CD4-positive, alpha-beta T cell (primary cell): ENCODE measurements around the gene HMGCS2. TPM values are rescaled to one million over a fixed set of nuclear protein-coding genes. Genes with fewer than 3 reads are reported as not detected.

ENCODE experiments used
- ATAC-seq: fragments of 200-7000 bp; cut with Tn5 transposase; one replicate; pipeline ENCODE4 v1.10.0; 2022; ENCODE audit warnings: mild to moderate bottlenecking; ENCODE audit not compliant: poor library complexity
- CTCF ChIA-PET: fragments of 350-600 bp; sonication (Branson Sonifier 250); formaldehyde crosslinking; loops from one replicate; lab custom pipeline; 2021; ENCODE audit warnings: antibody characterized with exemption, inconsistent platforms; lab: Charles Lee
- POLR2A ChIA-PET: fragments of 350-600 bp; sonication (Branson Sonifier 250); formaldehyde crosslinking; loops from one replicate; lab custom pipeline; 2021; ENCODE audit warnings: antibody characterized with exemption, inconsistent platforms; lab: Charles Lee
- DNase-seq, 14 experiments: peaks; one replicate each; pipeline ENCODE4 v3.0.0-alpha.2; 2013 to 2020; ENCODE audit warnings: mixed read lengths in 2 of 14
- H3K27ac ChIP-seq, 2 donors: one replicate each; pipeline versions ENCODE4 v1.5.1 to v1.7.0; 2013; ENCODE audit warnings: low read length in 2 of 2, low read depth in 1 of 2, mild to moderate bottlenecking in 1 of 2
- H3K27me3 ChIP-seq, 2 experiments: 1 replicate in 1 of 2; 2 replicates in 1 of 2; pipeline versions ENCODE4 v1.6.1 to v1.7.0; 2013; ENCODE audit warnings: low read length in 2 of 2, control low read depth in 1 of 2, mild to moderate bottlenecking in 1 of 2, moderate library complexity in 1 of 2; ENCODE audit not compliant: insufficient read depth in 2 of 2, control insufficient read depth in 1 of 2
- H3K36me3 ChIP-seq: one replicate; pipeline ENCODE4 v1.6.1; 2013; ENCODE audit warnings: low read length, control low read depth; ENCODE audit not compliant: insufficient read depth
- H3K4me1 ChIP-seq: one replicate; pipeline ENCODE4 v1.6.1; 2013; ENCODE audit warnings: low read length, control low read depth; ENCODE audit not compliant: insufficient read depth
- H3K4me3 ChIP-seq: one replicate; pipeline ENCODE4 v1.5.1; 2013; ENCODE audit warnings: mild to moderate bottlenecking, low read length, moderate library complexity
- H3K9me3 ChIP-seq, 2 experiments: 1 replicate in 1 of 2; 2 replicates in 1 of 2; pipeline versions ENCODE4 v1.6.1 to v1.7.0; 2013; ENCODE audit warnings: low read length in 2 of 2, mild to moderate bottlenecking in 2 of 2, control low read depth in 1 of 2, moderate library complexity in 1 of 2; ENCODE audit not compliant: control insufficient read depth in 1 of 2, insufficient read depth in 1 of 2
- H3K27ac Mint-ChIP-seq: one replicate; pipeline ENCODE4 v1.8.0; 2020; ENCODE audit warnings: mixed read lengths
- H3K27me3 Mint-ChIP-seq: one replicate; pipeline ENCODE4 v1.8.0; 2021; ENCODE audit warnings: mixed read lengths
- H3K36me3 Mint-ChIP-seq: one replicate; pipeline ENCODE4 v1.8.0; 2021; ENCODE audit warnings: low read depth, mixed read lengths
- H3K4me1 Mint-ChIP-seq: one replicate; pipeline ENCODE4 v1.8.0; 2021; ENCODE audit warnings: low read depth, mixed read lengths
- H3K4me3 Mint-ChIP-seq: one replicate; pipeline ENCODE4 v1.8.0; 2020; ENCODE audit warnings: mild to moderate bottlenecking, mixed read lengths
- H3K9me3 Mint-ChIP-seq: one replicate; pipeline ENCODE4 v1.8.0; 2020; ENCODE audit warnings: mixed read lengths
- CTCF ChIP-seq: fragments of 200-600 bp; IDR thresholded peaks from one replicate; pipeline ENCODE4 v1.8.0; 2022; ENCODE audit warnings: antibody characterized with exemption, mild to moderate bottlenecking
- intact Hi-C, 2 experiments: fragments of 100-400 bp; cut with DNase I in 1 of 2; cut with micrococcal nuclease in 1 of 2; formaldehyde crosslinking; loops; one replicate each; pipeline versions ENCODE4 v1.15.1 to v1.9.0; 2023 to 2025; cut with DNase I, micrococcal nuclease
- total RNA-seq, 174 experiments: library from RNA in 2 of 174; stranded (reverse) in 2 of 174; gene quantifications; one replicate each; pipeline ENCODE4 v1.2.3 and lab custom pipeline; 2021 to 2026

Gene HMGCS2
- total RNA-seq, 2 experiments from 2014 or later: not detected

GRCh38 chr1:119762953-119763352 is 5.8 kb downstream of the HMGCS2 start:
- DNase-seq: no peak
- H3K4me1 ChIP-seq: no peaks in the 10 kb centered on the region
- Mint-ChIP-seq H3K4me1 (no peaks in the 10 kb centered on the region), H3K4me3 (no peak overlapping the region), H3K27ac (no peak overlapping the region), H3K27me3 (peaks cover 13% of the 10 kb centered on the region), H3K9me3 (no peaks in the 10 kb centered on the region), H3K36me3 (no peaks in the 10 kb centered on the region)
- TF ChIP-seq CTCF: no peak
- no peak for ATAC-seq
- H3K27ac ChIP-seq: no peak overlapping the region
- H3K36me3 ChIP-seq: no peaks in the 10 kb centered on the region
- ChIA-PET CTCF (no interaction called here), POLR2A (no interaction called here)
- no peaks in the 10 kb centered on the region for H3K9me3 ChIP-seq
- peaks cover 3 to 14% of the 10 kb centered on the region in 2 experiments for H3K27me3 ChIP-seq
- intact Hi-C loops: no loop called here
- no peak overlapping the region for H3K4me3 ChIP-seq

DNA sequence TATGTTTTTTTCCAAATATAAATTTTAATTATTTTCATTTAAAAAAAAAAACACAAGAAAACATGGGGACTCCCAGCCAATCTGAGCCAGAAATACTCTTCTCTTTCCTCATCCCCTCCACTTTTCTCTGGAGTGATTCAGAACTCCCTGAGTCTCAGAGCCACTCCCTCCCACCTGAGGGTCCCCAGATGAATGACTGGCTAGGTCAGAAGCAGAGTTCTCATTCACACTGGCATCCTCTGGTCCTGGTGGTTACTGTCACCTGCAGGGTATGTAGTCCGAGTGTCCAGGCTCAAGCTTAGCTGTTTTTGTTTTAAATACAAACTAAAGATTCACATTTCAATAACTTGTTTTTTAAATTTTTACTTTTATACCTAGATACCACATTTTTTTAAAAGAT is 6.3 kb downstream of the HMGCS2 start:
- TF ChIP-seq CTCF: no peak
- DNase-seq (no peak), ATAC-seq (no peak)
- Mint-ChIP-seq H3K27ac (no peak overlapping the region), H3K9me3 (no peaks in the 10 kb centered on the region), H3K27me3 (peaks cover 10% of the 10 kb centered on the region), H3K4me1 (no peaks in the 10 kb centered on the region), H3K4me3 (no peak overlapping the region), H3K36me3 (no peaks in the 10 kb centered on the region)
- no peaks in the 10 kb centered on the region for H3K4me1 ChIP-seq
- H3K27me3 ChIP-seq: peaks cover 3 to 19% of the 10 kb centered on the region in 2 experiments
- no peaks in the 10 kb centered on the region for H3K9me3 ChIP-seq
- no peak overlapping the region for H3K4me3 ChIP-seq
- ChIA-PET CTCF (no interaction called here), POLR2A (no interaction called here)
- no peaks in the 10 kb centered on the region for H3K36me3 ChIP-seq
- intact Hi-C loops: no loop called here
- no peak overlapping the region for H3K27ac ChIP-seq

DNA sequence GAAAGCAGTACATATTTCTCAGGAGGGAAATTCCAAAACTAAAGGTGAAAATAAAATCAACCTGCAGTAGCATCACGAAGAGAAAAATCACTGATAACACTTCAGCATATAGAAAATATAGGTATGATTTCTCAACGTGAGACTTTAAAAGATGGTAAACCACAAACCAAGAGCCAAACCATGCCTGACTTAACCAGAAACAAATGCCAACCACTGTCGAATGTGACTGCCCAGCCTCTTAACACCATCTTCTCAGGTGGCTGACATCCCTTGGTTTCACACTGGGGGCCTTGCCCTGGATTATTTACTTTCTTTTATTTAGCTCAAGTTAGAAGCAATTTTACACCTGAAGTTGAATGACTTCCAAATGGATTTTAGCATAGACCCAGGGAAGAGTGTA is 10.1 kb downstream of the HMGCS2 start:
- no peak overlapping the region for H3K4me3 Mint-ChIP-seq
- no peaks in the 10 kb centered on the region for H3K36me3 Mint-ChIP-seq
- Histone ChIP-seq H3K4me3 (no peak overlapping the region), H3K36me3 (no peaks in the 10 kb centered on the region), H3K27ac (no peak overlapping the region), H3K27me3 (peaks cover 0 to 9% of the 10 kb centered on the region in 2 experiments), H3K9me3 (no peaks in the 10 kb centered on the region), H3K4me1 (no peaks in the 10 kb centered on the region)
- H3K4me1 Mint-ChIP-seq: no peaks in the 10 kb centered on the region
- H3K27ac Mint-ChIP-seq: no peak overlapping the region
- DNase-seq (no peak), ATAC-seq (no peak)
- intact Hi-C loops: no loop called here
- TF ChIP-seq CTCF: no peak
- peaks cover 2% of the 10 kb centered on the region for H3K27me3 Mint-ChIP-seq
- POLR2A ChIA-PET: no interaction called here
- no peaks in the 10 kb centered on the region for H3K9me3 Mint-ChIP-seq
- CTCF ChIA-PET: no interaction called here
